Testis (tissue), 2 donors: ENCODE results near the gene MPV17L.
"Not testable (repeated sequence)": the region's sequence is repeated elsewhere in the genome, so short reads cannot be mapped to it uniquely, and the experiment has no call there.

Source experiments
- CTCF ChIP-seq, 3 experiments: fragments of 450-650 bp in 2 of 3; fragments of 200-600 bp in 1 of 3; sonication (generic) in 1 of 3; IDR thresholded peaks; one replicate each; pipeline ENCODE4 v1.5.1; 2016 to 2019; ENCODE audit warnings: antibody characterized with exemption in 3 of 3, mild to moderate bottlenecking in 2 of 3, moderate library complexity in 1 of 3
- POLR2A ChIP-seq: fragments of 450-650 bp; IDR thresholded peaks from one replicate; pipeline ENCODE4 v1.6.1; 2017; ENCODE audit warnings: antibody characterized with exemption, mild to moderate bottlenecking, moderate library complexity

GRCh38 chr16:15409476-15409875, 13.9 kb downstream of the MPV17L start:
- not testable (repeated sequence) for TF ChIP-seq POLR2A; CTCF (IDR thresholded peaks at IDR 0.05)
